ENCODE results near the gene CLEC2L. TPM values are rescaled to one million over a fixed set of nuclear protein-coding genes. Genes with fewer than 3 reads are reported as not detected.

The CLEC2L gene
- total and polyA plus RNA-seq, 2 of the 8 experiments (the other 6 are each of a cell fraction or from before 2014, with no cell fraction given), result 0.20 to 1.9 TPM

DNA sequence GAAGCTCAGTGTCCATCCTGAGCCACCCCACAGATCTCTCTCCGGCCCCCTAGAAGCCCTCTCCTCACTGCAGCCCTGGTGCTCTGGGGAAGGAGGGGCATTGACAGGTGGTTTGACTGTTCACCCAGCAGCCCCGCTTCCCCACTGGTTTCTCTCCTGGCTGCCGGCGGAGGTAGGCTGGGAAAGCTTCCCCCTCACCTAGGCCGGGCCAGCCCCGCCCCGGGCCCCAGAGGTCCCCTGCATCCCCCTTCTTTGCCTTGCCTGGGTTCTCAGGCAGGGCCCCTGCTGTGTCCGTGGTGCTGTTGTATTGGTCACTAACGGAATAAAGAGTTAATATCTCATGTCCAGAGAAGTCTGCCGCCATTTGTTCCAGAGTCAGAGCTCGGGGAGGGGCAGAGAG, 21.2 kb downstream of the CLEC2L start:
- CTCF ChIA-PET (ENCODE audit: partially characterized antibody), result interaction anchor here (0.6 to 7.6 kb wide), 6 partner anchors 9 to 92 kb away, joined by 3 to 50 read pairs (median 13); no protein-coding TSS in a partner anchor

More for the DNA sequence above, 21.2 kb downstream of the CLEC2L start:
- Histone ChIP-seq H3K4ac (replicated peaks; ENCODE audit: insufficient read length, low read depth, low read length) (no peak overlapping the region), H2AK5ac (ENCODE audit: low read depth, low read length) (peak overlapping the region; percentile 93; the same call in 1 of the 2 replicates), H3K27ac (ENCODE audit: low read depth, low read length) (no peak overlapping the region; the same call in 1 of the 2 replicates), H3K79me1 (ENCODE audit: low read depth, low read length) (no peaks in the 10 kb centered on the region), H2BK5ac (ENCODE audit: low read depth, low read length) (no peak overlapping the region), H4K5ac (ENCODE audit: insufficient read length, low read depth, low read length) (no peak overlapping the region), H3K27me3 (replicated peaks in 1 of 4; ENCODE audit: control insufficient read depth in 3 of 4, extremely low read depth in 1 of 4, insufficient read depth in 3 of 4, low read length in 3 of 4) (no peaks in the 10 kb centered on the region), H3K23ac (ENCODE audit: insufficient read length) (no peak overlapping the region), H4K20me1 (replicated peaks in 1 of 2; ENCODE audit: control insufficient read depth in 1 of 2, insufficient read depth in 2 of 2, low read length in 2 of 2) (no peaks in the 10 kb centered on the region), H2BK120ac (replicated peaks; ENCODE audit: low read depth, low read length) (no peak overlapping the region), H4K8ac (ENCODE audit: extremely low read depth, insufficient read depth, low read length) (peak overlapping the region; percentile 71; the same call in 1 of the 2 replicates), H3K14ac (ENCODE audit: insufficient read length) (no peak overlapping the region), H3K23me2 (ENCODE audit: low read depth, low read length) (no peaks in the 10 kb centered on the region), H2AFZ (ENCODE audit: low read length) (no peak overlapping the region; the same call in 1 of the 2 replicates), H2BK15ac (ENCODE audit: low read length) (peak overlapping the region; percentile 92; the same call in 1 of the 2 replicates), H4K91ac (replicated peaks; ENCODE audit: insufficient read length, low read length) (no peak overlapping the region), H3K4me2 (ENCODE audit: insufficient read depth in 1 of 2, low read depth in 2 of 2, low read length in 2 of 2) (no peak overlapping the region), H2BK12ac (ENCODE audit: low read depth, low read length) (no peak overlapping the region), H3K4me1 (replicated peaks in 1 of 4; ENCODE audit: control insufficient read depth in 3 of 4, insufficient read depth in 4 of 4, low read length in 3 of 4) (peaks cover 0 to 10% (median 5%) of the 10 kb centered on the region in 4 experiments; a peak in 5 of 7 replicates), H3K79me2 (ENCODE audit: control insufficient read depth in 1 of 2, insufficient read depth in 2 of 2, low read length in 2 of 2) (no peaks in the 10 kb centered on the region), H2BK20ac (ENCODE audit: low read length) (no peak overlapping the region), H3K4me3 (ENCODE audit: extremely low read depth in 1 of 4, insufficient read depth in 2 of 4, low read depth in 3 of 4, low read length in 4 of 4) (no peak overlapping the region), H3K18ac (ENCODE audit: extremely low read depth, low read length) (no peak overlapping the region; the same call in 1 of the 2 replicates), H3K9ac (replicated peaks in 1 of 4; ENCODE audit: extremely low read depth in 1 of 4, low read depth in 3 of 4, low read length in 3 of 4) (no peak overlapping the region), H3K9me3 (ENCODE audit: insufficient read depth in 2 of 2, low read depth in 1 of 2, low read length in 1 of 2) (no peaks in the 10 kb centered on the region), H3K56ac (replicated peaks; ENCODE audit: insufficient read length, low read depth, low read length) (no peak overlapping the region), H3K36me3 (ENCODE audit: control insufficient read depth in 2 of 4, insufficient read depth in 4 of 4, low read length in 3 of 4) (no peaks in the 10 kb centered on the region)
- FAIRE-seq (no peak), DNase-seq (ENCODE audit: low read depth in 1 of 2, low spot score in 2 of 2) (no peak)
- 80% methylated on average over 3 of the region's 11 CpGs; no CpG with 5 or more reads in 1 of the 2 experiments for WGBS, 2 experiments (ENCODE audit: extremely low coverage in 1 of 2, insufficient coverage in 1 of 2, insufficient read length in 1 of 2, insufficient replicate concordance in 2 of 2, low coverage in 1 of 2, low lambda C conversion rate in 2 of 2, missing lambda C conversion rate in 1 of 2)
- POLR2A ChIA-PET (ENCODE audit: partially characterized antibody), result interaction anchor here (1.2 kb wide), 1 partner anchor 54 kb away, joined by 3 read pairs; no protein-coding TSS in a partner anchor
- TF ChIP-seq POLR2A (IDR thresholded peaks at IDR 0.05; ENCODE audit: control extremely low read depth in 1 of 2, low read depth in 2 of 2, low read length in 2 of 2) (no peak), CHD1 (IDR thresholded peaks at IDR 0.05; ENCODE audit: low read depth, low read length) (no peak), SP4 (IDR thresholded peaks at IDR 0.05; ENCODE audit: low read length) (no peak), CREB1 (IDR thresholded peaks at IDR 0.05) (no peak)

All from H1 (cell line).